Measurements from ENCODE around the gene FAM3A.
A peak's percentile ranks its signal among the peaks of the same experiment; 100 is the strongest.
"Not testable (repeated sequence)": the region's sequence is repeated elsewhere in the genome, so short reads cannot be mapped to it uniquely, and the experiment has no call there.

The FAM3A gene

GRCh38 chrX:154515090-154515965 is 704 bp downstream of the FAM3A start:
- H3K9me3 Mint-ChIP-seq: no peaks in the 10 kb centered on the region
- peaks cover 39% of the 10 kb centered on the region for H3K4me1 Mint-ChIP-seq
- no peaks in the 10 kb centered on the region for H3K27me3 Mint-ChIP-seq
- H3K27ac Mint-ChIP-seq: peak overlapping the region; percentile 91
- H3K36me3 Mint-ChIP-seq: peaks cover 1% of the 10 kb centered on the region
- H3K4me3 Mint-ChIP-seq: peak overlapping the region; percentile 86

DNA sequence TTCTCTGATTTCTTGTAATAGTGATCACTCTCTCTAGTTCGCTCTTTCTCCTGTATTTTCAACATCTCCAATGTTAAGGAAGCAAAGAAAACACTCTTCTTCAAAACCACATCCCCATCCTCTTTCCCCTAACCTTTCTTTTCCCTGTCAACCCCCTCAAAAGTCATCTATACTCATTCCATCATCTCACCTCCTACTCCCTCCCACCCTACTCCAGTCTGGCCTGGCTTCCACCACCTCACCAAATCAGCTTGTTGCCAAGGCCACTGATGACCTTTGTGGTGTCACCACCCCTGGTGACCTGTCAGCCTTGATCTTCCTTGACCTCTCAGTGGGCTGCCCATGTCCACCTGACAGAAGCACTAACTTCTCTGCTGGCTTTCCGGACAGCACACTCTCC is 2.3 kb downstream of the FAM3A start:
- H3K27me3 Mint-ChIP-seq: no peaks in the 10 kb centered on the region
- H3K4me1 Mint-ChIP-seq: peaks cover 44% of the 10 kb centered on the region
- H3K27ac Mint-ChIP-seq: peak overlapping the region; percentile 89
- H3K9me3 Mint-ChIP-seq: no peaks in the 10 kb centered on the region
- H3K4me3 Mint-ChIP-seq: peak overlapping the region; percentile 76
- H3K36me3 Mint-ChIP-seq: peaks cover 6% of the 10 kb centered on the region

GRCh38 chrX:154512879-154513553 is 3.0 kb downstream of the FAM3A start:
- H3K4me3 Mint-ChIP-seq: no peak overlapping the region
- peaks cover 44% of the 10 kb centered on the region for H3K4me1 Mint-ChIP-seq
- H3K27me3 Mint-ChIP-seq: no peaks in the 10 kb centered on the region
- H3K27ac Mint-ChIP-seq: no peak overlapping the region
- H3K36me3 Mint-ChIP-seq: peaks cover 7% of the 10 kb centered on the region
- H3K9me3 Mint-ChIP-seq: no peaks in the 10 kb centered on the region

- Mint-ChIP-seq H3K36me3 (peaks cover 7% of the 10 kb centered on the region), H3K27ac (peak overlapping the region; percentile 46), H3K27me3 (no peaks in the 10 kb centered on the region), H3K4me3 (peak overlapping the region; percentile 7), H3K4me1 (peaks cover 44% of the 10 kb centered on the region), H3K9me3 (no peaks in the 10 kb centered on the region)
Measured at GRCh38 chrX:154511761-154512160, 4.3 kb downstream of the FAM3A start.

DNA sequence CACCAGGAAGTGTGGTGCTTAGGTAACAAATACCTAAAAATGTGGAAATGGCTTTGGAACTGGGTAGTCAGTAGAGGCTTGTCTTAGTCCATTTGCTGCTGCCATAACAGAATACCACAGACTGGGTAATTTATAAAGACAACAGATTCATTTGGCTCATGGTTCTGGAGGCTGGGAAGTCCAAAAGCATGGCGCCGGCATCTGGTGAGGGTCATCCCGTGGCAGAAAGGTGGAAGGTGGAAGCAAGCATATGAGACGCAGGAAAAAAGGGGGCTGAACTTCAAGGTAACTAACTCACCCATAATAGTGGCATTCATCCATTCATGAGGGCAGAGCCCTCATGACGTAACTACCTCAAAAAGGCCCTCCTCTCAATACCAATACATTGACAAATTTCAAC is 6.6 kb downstream of the FAM3A start:
- no peaks in the 10 kb centered on the region for H3K27me3 Mint-ChIP-seq
- H3K4me3 Mint-ChIP-seq: no peak overlapping the region
- H3K36me3 Mint-ChIP-seq: peaks cover 7% of the 10 kb centered on the region
- no peaks in the 10 kb centered on the region for H3K9me3 Mint-ChIP-seq
- H3K27ac Mint-ChIP-seq: no peak overlapping the region
- H3K4me1 Mint-ChIP-seq: peaks cover 32% of the 10 kb centered on the region

- Mint-ChIP-seq H3K9me3 (no peaks in the 10 kb centered on the region), H3K4me3 (no peak overlapping the region), H3K27ac (no peak overlapping the region), H3K27me3 (no peaks in the 10 kb centered on the region), H3K36me3 (peaks cover 6% of the 10 kb centered on the region), H3K4me1 (peaks cover 25% of the 10 kb centered on the region)
Measured at GRCh38 chrX:154508384-154508745, 7.7 kb downstream of the FAM3A start.

DNA sequence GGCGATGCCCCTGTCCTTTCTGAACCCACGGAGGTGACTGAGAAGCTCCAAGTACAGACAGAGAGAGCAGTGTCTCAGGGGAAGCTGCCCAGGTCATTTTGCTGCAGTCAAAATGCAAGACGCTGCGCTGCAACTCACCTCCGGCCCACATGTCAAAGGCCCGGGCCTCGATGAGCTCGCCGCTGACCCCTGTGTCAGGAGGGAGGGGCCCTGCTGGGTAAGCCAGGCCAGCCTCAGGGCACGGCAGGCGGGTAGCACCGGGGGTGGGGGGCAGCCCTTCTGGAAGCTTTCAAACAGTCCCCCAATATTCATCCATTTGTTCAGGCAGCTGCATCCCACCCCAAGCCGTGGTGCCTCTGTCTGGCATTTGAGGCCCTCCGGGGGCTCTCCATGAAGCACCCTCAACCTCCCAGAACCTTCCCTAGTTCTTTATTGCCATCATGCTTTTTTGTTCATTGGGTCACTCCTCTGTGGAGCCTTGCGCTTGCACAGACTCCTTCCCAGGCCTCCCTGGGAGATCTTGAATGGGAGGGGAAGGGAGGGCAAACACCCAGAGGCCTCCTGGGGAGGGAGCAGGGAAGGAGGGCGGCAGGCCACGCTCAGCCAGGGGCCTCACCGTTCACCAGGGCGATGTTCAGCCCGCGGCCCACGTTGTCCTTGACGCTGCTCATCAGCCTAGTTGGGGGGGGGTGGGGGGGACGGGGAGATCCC is 8.2 kb downstream of the FAM3A start:
- Mint-ChIP-seq H3K27ac (no peak overlapping the region), H3K36me3 (peaks cover 6% of the 10 kb centered on the region), H3K27me3 (no peaks in the 10 kb centered on the region), H3K4me1 (peaks cover 24% of the 10 kb centered on the region), H3K4me3 (no peak overlapping the region), H3K9me3 (no peaks in the 10 kb centered on the region)

- Mint-ChIP-seq H3K4me1 (peaks cover 16% of the 10 kb centered on the region), H3K4me3 (no peak overlapping the region), H3K9me3 (no peaks in the 10 kb centered on the region), H3K27ac (no peak overlapping the region), H3K27me3 (no peaks in the 10 kb centered on the region), H3K36me3 (peaks cover 6% of the 10 kb centered on the region)
Measured at GRCh38 chrX:154506483-154507332, 9.3 kb downstream of the FAM3A start.

- Mint-ChIP-seq H3K4me3 (no peak overlapping the region), H3K36me3 (peaks cover 6% of the 10 kb centered on the region), H3K4me1 (peaks cover 6% of the 10 kb centered on the region), H3K27me3 (no peaks in the 10 kb centered on the region), H3K9me3 (no peaks in the 10 kb centered on the region), H3K27ac (no peak overlapping the region)
Measured at GRCh38 chrX:154505734-154506133, 10.3 kb downstream of the FAM3A start.

DNA sequence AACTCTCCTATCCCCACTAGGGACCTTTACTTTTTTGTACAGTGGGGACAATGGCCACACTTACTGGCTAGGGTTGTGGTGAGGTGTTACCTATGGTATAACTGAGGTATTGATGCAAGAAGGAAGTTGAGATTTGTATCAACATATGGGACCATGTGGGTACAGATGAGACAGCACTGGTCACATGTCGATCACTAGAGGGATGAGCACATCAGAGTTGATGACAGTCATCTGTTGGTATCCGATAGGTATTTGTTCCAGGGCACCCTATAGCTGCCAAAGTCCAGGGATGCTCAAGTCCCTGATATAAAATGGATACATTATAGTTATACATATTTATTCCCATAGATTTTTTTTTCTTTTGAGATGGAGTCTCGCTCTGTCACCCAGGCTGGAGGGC is 13.0 kb downstream of the FAM3A start:
- H3K27ac Mint-ChIP-seq: no peak overlapping the region
- H3K9me3 Mint-ChIP-seq: no peaks in the 10 kb centered on the region

GRCh38 chrX:154502098-154502497 is 13.9 kb downstream of the FAM3A start:
- Mint-ChIP-seq H3K9me3 (no peaks in the 10 kb centered on the region), H3K36me3 (no peaks in the 10 kb centered on the region), H3K4me3 (no peak overlapping the region), H3K27me3 (no peaks in the 10 kb centered on the region), H3K27ac (no peak overlapping the region), H3K4me1 (no peaks in the 10 kb centered on the region)

More for the DNA sequence above, 13.0 kb downstream of the FAM3A start:
- Mint-ChIP-seq H3K27me3 (no peaks in the 10 kb centered on the region), H3K36me3 (no peaks in the 10 kb centered on the region), H3K4me1 (no peaks in the 10 kb centered on the region), H3K4me3 (no peak overlapping the region)

DNA sequence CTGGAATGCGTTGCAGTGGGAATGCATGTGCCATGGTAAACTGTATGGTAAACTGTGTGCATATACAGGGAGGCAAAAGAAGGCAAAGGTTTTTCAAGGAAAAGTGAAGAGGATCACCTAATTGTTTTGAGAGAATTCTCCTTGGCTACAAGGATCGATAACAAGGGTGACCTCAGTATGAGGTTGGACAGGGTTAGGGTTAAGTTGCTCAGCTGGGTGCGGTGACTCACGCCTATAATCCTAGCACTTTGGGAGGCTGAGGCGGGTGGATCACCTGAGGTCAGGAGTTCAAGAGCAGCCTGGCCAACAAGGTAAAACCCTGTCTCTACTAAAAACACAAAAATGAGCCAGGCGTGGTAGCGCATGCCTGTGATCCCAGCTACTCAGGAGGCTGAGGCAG is 14.6 kb downstream of the FAM3A start:
- H3K27me3 Mint-ChIP-seq, H3K36me3 Mint-ChIP-seq, H3K4me3 Mint-ChIP-seq, H3K27ac Mint-ChIP-seq, H3K4me1 Mint-ChIP-seq, H3K9me3 Mint-ChIP-seq: not testable (repeated sequence)

DNA sequence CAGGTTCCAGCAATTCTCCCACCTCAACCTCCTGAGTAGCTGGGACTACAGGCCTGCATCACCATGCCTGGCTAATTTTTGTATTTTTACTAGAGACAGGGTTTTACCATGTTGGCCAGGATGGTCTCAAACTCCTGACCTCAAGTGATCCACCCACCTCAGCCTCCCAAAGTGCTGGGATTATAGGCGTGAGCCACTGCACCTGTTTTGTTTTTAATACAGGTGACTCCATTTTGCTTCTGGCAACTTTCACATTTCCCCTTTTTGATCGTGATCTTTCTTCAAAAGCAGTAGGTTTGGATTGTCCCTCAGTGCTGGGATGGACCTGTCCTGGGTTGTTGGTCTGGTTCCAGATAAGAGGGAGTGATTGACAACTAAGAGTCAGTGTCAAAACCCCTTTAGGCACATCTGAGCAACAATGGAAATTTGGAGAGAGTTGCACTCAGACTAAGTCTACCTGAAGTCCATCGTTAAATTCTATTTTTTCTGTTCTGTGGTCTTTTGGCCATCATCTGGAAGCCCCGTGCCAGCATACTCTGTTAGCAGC is 19.4 kb downstream of the FAM3A start:
- not testable (repeated sequence) for H3K9me3 Mint-ChIP-seq, H3K36me3 Mint-ChIP-seq, H3K27ac Mint-ChIP-seq, H3K4me1 Mint-ChIP-seq, H3K4me3 Mint-ChIP-seq, H3K27me3 Mint-ChIP-seq

GRCh38 chrX:154495472-154495922 is 20.5 kb downstream of the FAM3A start:
- no peaks in the 10 kb centered on the region for H3K27me3 Mint-ChIP-seq
- H3K4me3 Mint-ChIP-seq: no peak overlapping the region
- no peaks in the 10 kb centered on the region for H3K9me3 Mint-ChIP-seq
- no peaks in the 10 kb centered on the region for H3K4me1 Mint-ChIP-seq
- H3K36me3 Mint-ChIP-seq: no peaks in the 10 kb centered on the region
- no peak overlapping the region for H3K27ac Mint-ChIP-seq

DNA sequence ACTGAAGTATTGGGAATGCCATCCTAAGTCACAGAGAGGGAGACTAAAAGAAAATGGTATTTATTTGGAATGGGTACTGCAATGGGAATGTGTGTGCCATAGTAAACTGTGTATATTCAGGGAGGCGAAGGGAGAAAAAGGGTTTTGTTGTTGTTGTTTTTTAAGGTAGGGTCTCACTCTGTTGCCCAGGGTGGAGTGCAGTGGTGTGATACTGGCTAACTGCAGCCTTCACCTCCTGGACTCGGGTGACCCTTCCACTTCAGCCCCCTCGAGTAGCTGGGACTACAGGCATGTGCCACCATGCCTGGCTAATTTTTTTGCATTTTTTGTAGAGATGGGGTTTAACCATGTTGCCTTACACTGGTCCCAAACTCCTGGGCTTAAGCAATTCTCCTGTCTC is 21.3 kb downstream of the FAM3A start:
- H3K27me3 Mint-ChIP-seq: no peaks in the 10 kb centered on the region
- H3K4me3 Mint-ChIP-seq: no peak overlapping the region
- no peak overlapping the region for H3K27ac Mint-ChIP-seq
- no peaks in the 10 kb centered on the region for H3K9me3 Mint-ChIP-seq
- peaks cover 1% of the 10 kb centered on the region for H3K4me1 Mint-ChIP-seq
- H3K36me3 Mint-ChIP-seq: no peaks in the 10 kb centered on the region
